ENCODE results near the gene LRBA. TPM values are rescaled to one million over a fixed set of nuclear protein-coding genes. Genes with fewer than 3 reads are reported as not detected.

LRBA gene
- total and polyA plus RNA-seq, 2 donors (not counting 3 experiments of a cell fraction or from before 2014, with no cell fraction given) = 18.0 to 35.1 TPM

- H2AFZ ChIP-seq (ENCODE audit: low read depth, low read length) = no peak overlapping the region
- dilution Hi-C loops (cut with MboI; ENCODE audit: extremely low pct_ligation_motif_present, low sequenced_read_pairs) = no loop called here
- H4K20me1 ChIP-seq (replicated peaks; ENCODE audit: control insufficient read depth, extremely low read depth, insufficient read depth, low read length) = no peaks in the 10 kb centered on the region
- no peak overlapping the region for H3K27ac ChIP-seq (ENCODE audit: insufficient read depth, low read depth, low read length)
- no TSS peak for BruUV-seq (replicated peaks)
- H3K4me3 ChIP-seq (replicated peaks in 1 of 3; ENCODE audit: insufficient read depth in 1 of 3, low read depth in 1 of 3, low read length in 3 of 3) = no peak overlapping the region
- H3K9me1 ChIP-seq (replicated peaks; ENCODE audit: control insufficient read depth, extremely low read depth, insufficient read depth, low read length) = no peaks in the 10 kb centered on the region
- no peaks in the 10 kb centered on the region for H3K27me3 ChIP-seq (ENCODE audit: control insufficient read depth in 2 of 2, insufficient read depth in 2 of 2, low read length in 2 of 2)
- no peak overlapping the region for H3K9ac ChIP-seq (replicated peaks; ENCODE audit: extremely low read depth, insufficient read depth, low read length)
- CTCF ChIA-PET = interaction anchor here (1.0 to 1.8 kb wide), 2 partner anchors 20 to 471 kb away, joined by 3 to 6 read pairs; no protein-coding TSS in a partner anchor
- POLR2A ChIA-PET = no interaction called here
- no peaks in the 10 kb centered on the region for H3K79me2 ChIP-seq (ENCODE audit: control insufficient read depth, insufficient read depth, low read length)
- no peaks in the 10 kb centered on the region for H3K36me3 ChIP-seq (ENCODE audit: control insufficient read depth in 2 of 2, extremely low read depth in 1 of 2, insufficient read depth in 2 of 2, low read length in 2 of 2)
- H3K4me2 ChIP-seq (ENCODE audit: insufficient read depth, low read length) = no peak overlapping the region
- H3K4me1 ChIP-seq (ENCODE audit: control insufficient read depth, extremely low read depth, insufficient read depth, low read length) = no peaks in the 10 kb centered on the region
- TF ChIP-seq EZH2 (IDR thresholded peaks at IDR 0.05; ENCODE audit: borderline replicate concordance, low read depth, low read length, severe bottlenecking) = no peak
- no peak for TF ChIP-seq FOS (IDR thresholded peaks at IDR 0.05; ENCODE audit: borderline replicate concordance, insufficient read depth, low read length)
- no peak for TF ChIP-seq POLR2A (IDR thresholded peaks at IDR 0.05; ENCODE audit: low read depth, low read length)
- no peak for TF ChIP-seq JUN (IDR thresholded peaks at IDR 0.05; ENCODE audit: borderline replicate concordance, insufficient read depth, insufficient read length, low read depth)
- no peak for TF ChIP-seq CTCF (IDR thresholded peaks at IDR 0.05; ENCODE audit: extremely low read depth in 1 of 2, insufficient read depth in 1 of 2, low read depth in 1 of 2, low read length in 2 of 2)
- no peak for TF ChIP-seq POLR2AphosphoS5 (IDR thresholded peaks at IDR 0.05; ENCODE audit: insufficient read depth, low read depth, low read length)
- TF ChIP-seq GATA2 (IDR thresholded peaks at IDR 0.05; ENCODE audit: insufficient read depth, insufficient read length, low read depth, low read length) = no peak
- TF ChIP-seq MYC (IDR thresholded peaks at IDR 0.05; ENCODE audit: low read depth, low read length) = no peak
- no peak for TF ChIP-seq MAX (IDR thresholded peaks at IDR 0.05; ENCODE audit: insufficient read depth, insufficient read length)
- no peak for DNase-seq (ENCODE audit: low read depth, low spot score)
- H3K9me3 ChIP-seq (replicated peaks; ENCODE audit: control insufficient read depth, insufficient read depth, low read length) = no peaks in the 10 kb centered on the region
- intact Hi-C loops (cut with micrococcal nuclease) = no loop called here
- FAIRE-seq = no peak
Observed at GRCh38 chr4:150395872-150396271, 619.2 kb downstream of the LRBA start.
